ENCODE results near the gene HES6. TPM values are rescaled to one million over a fixed set of nuclear protein-coding genes. Genes with fewer than 3 reads are reported as not detected.

HES6 gene
- total RNA-seq, 4 donors from 2014 or later = 15.0 to 94.5 (median 31.7) TPM

DNA sequence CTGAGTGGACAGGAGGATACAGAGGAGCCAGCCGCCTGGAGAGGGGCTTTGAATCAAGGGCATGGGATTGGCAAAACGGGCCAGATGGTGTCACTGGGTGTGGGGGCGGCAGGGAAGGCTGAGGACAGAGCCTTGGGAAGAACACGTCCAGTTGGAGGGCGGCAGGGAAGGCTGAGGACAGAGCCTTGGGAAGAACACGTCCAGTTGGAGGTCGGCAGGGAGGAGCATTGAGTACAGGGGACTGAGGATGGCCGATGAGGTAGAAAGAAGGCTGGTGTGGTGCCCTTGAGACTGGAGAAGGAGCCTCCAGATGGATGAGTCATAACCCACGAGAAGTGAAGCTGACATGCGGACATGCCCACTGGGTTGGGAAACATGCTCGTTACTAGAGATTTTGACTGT lies 4.5 kb downstream of the HES6 start:
- in situ Hi-C loops (cut with MboI; ENCODE audit: low pct_ligation_motif_present in 1 of 4, low pct_unique_long_range_greater_than_20kb in 1 of 4, low sequenced_read_pairs in 3 of 4) = no loop called here
- Histone ChIP-seq H3K4me1 (peaks cover 2 to 19% (median 18%) of the 10 kb centered on the region in 4 donors), H3K27ac (no peak overlapping the region), H3K36me3 (no peaks in the 10 kb centered on the region), H3K4me3 (no peak overlapping the region), H3K27me3 (peaks cover 8% of the 10 kb centered on the region), H3K9me3 (no peaks in the 10 kb centered on the region)
- intact Hi-C loops (cut with DNase I; ENCODE audit: low total_unique reads) = no loop called here
- TF ChIP-seq POLR2A (IDR thresholded peaks at IDR 0.05) (no peak), POLR2AphosphoS5 (IDR thresholded peaks at IDR 0.05) (no peak), EP300 (IDR thresholded peaks at IDR 0.05; ENCODE audit: low read depth) (no peak)
- TF ChIP-seq, protein P1, sequence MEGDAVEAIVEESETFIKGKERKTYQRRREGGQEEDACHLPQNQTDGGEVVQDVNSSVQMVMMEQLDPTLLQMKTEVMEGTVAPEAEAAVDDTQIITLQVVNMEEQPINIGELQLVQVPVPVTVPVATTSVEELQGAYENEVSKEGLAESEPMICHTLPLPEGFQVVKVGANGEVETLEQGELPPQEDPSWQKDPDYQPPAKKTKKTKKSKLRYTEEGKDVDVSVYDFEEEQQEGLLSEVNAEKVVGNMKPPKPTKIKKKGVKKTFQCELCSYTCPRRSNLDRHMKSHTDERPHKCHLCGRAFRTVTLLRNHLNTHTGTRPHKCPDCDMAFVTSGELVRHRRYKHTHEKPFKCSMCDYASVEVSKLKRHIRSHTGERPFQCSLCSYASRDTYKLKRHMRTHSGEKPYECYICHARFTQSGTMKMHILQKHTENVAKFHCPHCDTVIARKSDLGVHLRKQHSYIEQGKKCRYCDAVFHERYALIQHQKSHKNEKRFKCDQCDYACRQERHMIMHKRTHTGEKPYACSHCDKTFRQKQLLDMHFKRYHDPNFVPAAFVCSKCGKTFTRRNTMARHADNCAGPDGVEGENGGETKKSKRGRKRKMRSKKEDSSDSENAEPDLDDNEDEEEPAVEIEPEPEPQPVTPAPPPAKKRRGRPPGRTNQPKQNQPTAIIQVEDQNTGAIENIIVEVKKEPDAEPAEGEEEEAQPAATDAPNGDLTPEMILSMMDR (IDR thresholded peaks at IDR 0.05) = no peak
- WGBS, 2 donors (ENCODE audit: low coverage in 1 of 2) = 58 to 82% methylated on average over 7 to 11 of the region's 11 CpGs
- no peak for DNase-seq

DNA sequence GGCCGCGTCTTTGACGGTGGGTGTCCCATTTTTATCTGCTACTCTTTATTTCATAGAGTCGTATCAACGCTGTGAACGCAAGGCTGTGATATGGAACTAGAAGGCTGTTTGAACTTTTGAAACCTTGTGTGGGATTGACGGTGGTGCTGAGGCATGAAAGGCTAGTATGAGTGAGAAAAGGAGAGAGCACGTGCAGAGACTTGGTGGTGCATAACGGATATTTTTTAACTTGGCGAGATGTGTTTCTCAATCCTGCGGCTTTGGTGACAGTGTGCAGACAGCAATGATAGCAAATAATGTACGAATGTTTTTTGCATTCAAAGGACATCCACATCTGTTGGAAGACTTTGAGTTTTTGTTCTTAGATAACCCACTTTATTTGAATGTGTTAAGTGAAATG lies 6.2 kb downstream of the HES6 start:
- TF ChIP-seq POLR2A (IDR thresholded peaks at IDR 0.05) (no peak), EP300 (IDR thresholded peaks at IDR 0.05; ENCODE audit: low read depth) (no peak)
- TF ChIP-seq, protein P1 (IDR thresholded peaks at IDR 0.05) = no peak
- H3K27ac ChIP-seq = no peak overlapping the region
- H3K9me3 ChIP-seq = no peaks in the 10 kb centered on the region
- DNase-seq = no peak
- peaks cover 3% of the 10 kb centered on the region for H3K27me3 ChIP-seq
- intact Hi-C loops (cut with DNase I; ENCODE audit: low total_unique reads) (no loop called here), in situ Hi-C loops (cut with MboI; ENCODE audit: low pct_ligation_motif_present in 1 of 4, low pct_unique_long_range_greater_than_20kb in 1 of 4, low sequenced_read_pairs in 3 of 4) (no loop called here)
- WGBS, 2 donors (ENCODE audit: low coverage in 1 of 2) = 72 to 86% methylated on average over 12 of the region's 12 CpGs
- H3K4me1 ChIP-seq = peaks cover 0 to 20% (median 18%) of the 10 kb centered on the region in 4 donors
- H3K36me3 ChIP-seq = no peaks in the 10 kb centered on the region
- H3K4me3 ChIP-seq = no peak overlapping the region

DNA sequence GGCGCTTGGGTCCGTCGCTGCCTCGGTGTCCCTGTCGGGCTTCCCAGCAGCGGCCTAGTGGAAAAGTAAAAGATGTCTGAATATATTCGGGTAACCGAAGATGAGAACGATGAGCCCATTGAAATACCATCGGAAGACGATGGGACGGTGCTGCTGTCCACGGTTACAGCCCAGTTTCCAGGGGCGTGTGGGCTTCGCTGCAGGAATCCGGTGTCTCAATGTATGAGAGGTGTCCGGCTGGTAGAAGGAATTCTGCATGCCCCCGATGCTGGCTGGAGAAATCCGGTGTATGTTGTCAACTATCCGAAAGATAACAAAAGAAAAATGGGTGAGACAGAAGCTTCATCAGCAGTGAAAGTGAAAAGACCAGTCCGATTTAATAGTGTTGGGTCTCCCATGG lies 8.0 kb downstream of the HES6 start:
- no peak for TF ChIP-seq POLR2A (IDR thresholded peaks at IDR 0.05)
- TF ChIP-seq POLR2AphosphoS5 (IDR thresholded peaks at IDR 0.05) = no peak
- TF ChIP-seq, protein P1 (IDR thresholded peaks at IDR 0.05) = no peak
- no peak for TF ChIP-seq EP300 (IDR thresholded peaks at IDR 0.05; ENCODE audit: low read depth)
- DNase-seq = no peak
- peak overlapping the region in 1 of 4 donors; percentile 80 for H3K27ac ChIP-seq
- H3K36me3 ChIP-seq = no peaks in the 10 kb centered on the region
- in situ Hi-C loops (cut with MboI; ENCODE audit: low pct_ligation_motif_present in 1 of 4, low pct_unique_long_range_greater_than_20kb in 1 of 4, low sequenced_read_pairs in 3 of 4) = no loop called here
- H3K4me3 ChIP-seq = peak overlapping the region in 1 of 4 donors; percentile 54
- peaks cover 0 to 24% (median 16%) of the 10 kb centered on the region in 4 donors for H3K4me1 ChIP-seq
- intact Hi-C loops (cut with DNase I; ENCODE audit: low total_unique reads) = no loop called here
- 72 to 100% methylated on average over 1 to 21 of the region's 21 CpGs for WGBS, 2 donors (ENCODE audit: low coverage in 1 of 2)
- H3K9me3 ChIP-seq = no peaks in the 10 kb centered on the region
- H3K27me3 ChIP-seq = no peaks in the 10 kb centered on the region

DNA sequence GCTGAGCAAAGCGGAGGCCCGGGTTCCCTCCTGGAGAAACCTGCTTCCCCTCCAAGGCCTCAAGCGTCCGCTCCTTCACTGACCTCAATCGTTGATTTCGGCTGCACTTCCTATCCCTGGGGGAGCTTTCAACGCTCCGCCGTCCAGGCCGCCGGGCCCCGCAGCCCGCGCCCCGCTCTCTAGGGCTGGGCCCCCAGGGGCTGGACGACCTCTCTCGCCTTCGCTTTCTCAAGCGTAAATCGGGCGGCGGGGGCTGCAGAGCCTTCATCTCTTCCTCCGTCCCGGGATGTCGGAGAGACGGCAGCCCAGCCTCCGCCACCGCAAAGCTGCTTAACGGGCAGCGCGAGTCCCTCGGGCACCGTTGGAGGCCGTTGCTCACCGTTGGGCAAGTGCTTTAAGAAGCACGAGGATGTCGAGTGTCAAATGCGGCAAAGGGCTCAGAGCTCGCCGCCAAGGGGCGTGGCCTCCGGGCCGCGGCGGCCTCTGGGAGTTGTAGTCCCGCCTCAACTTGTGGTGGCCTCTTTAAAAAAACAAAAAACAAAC lies 8.5 kb downstream of the HES6 start:
- Histone ChIP-seq H3K36me3 (no peaks in the 10 kb centered on the region), H3K27me3 (no peaks in the 10 kb centered on the region), H3K4me1 (peaks cover 0 to 24% (median 16%) of the 10 kb centered on the region in 4 donors), H3K4me3 (peak overlapping the region; percentile 30 to 54 (median 40)), H3K27ac (peak overlapping the region; percentile 20 to 80 (median 59)), H3K9me3 (no peaks in the 10 kb centered on the region)
- intact Hi-C loops (cut with DNase I; ENCODE audit: low total_unique reads) = no loop called here
- in situ Hi-C loops (cut with MboI; ENCODE audit: low pct_ligation_motif_present in 1 of 4, low pct_unique_long_range_greater_than_20kb in 1 of 4, low sequenced_read_pairs in 3 of 4) = no loop called here
- DNase-seq = peak; percentile 75
- TF ChIP-seq, protein P1 (IDR thresholded peaks at IDR 0.05) = no peak
- TF ChIP-seq EP300 (IDR thresholded peaks at IDR 0.05; ENCODE audit: low read depth) (no peak), POLR2AphosphoS5 (IDR thresholded peaks at IDR 0.05) (peak; percentile 29 to 49 (median 43)), POLR2A (IDR thresholded peaks at IDR 0.05) (no peak)
- WGBS, 2 donors (ENCODE audit: low coverage in 1 of 2) = 54% methylated on average over 27 of the region's 46 CpGs; no CpG with 5 or more reads in 1 of the 2 donors
